Activated T-cell treated with anti-CD3 and anti-CD28 coated beads for 48 hours (primary cell): ENCODE data around the gene ZSWIM9.
"Not testable (repeated sequence)": the region's sequence is repeated elsewhere in the genome, so short reads cannot be mapped to it uniquely, and the experiment has no call there.

Source experiments
- DNase-seq: peaks from one replicate; pipeline ENCODE4 v3.0.0-alpha.2; 2020; ENCODE audit warnings: low read depth

ZSWIM9 gene

GRCh38 chr19:48218997-48219396 lies 48.5 kb downstream of the ZSWIM9 start:
- no peak for DNase-seq

- not testable (repeated sequence) for DNase-seq
These were observed 50.3 kb downstream of the ZSWIM9 start for GRCh38 chr19:48220784-48221183.

GRCh38 chr19:48221628-48222027 lies 51.1 kb downstream of the ZSWIM9 start:
- DNase-seq = no peak

GRCh38 chr19:48230555-48231129 lies 60.2 kb downstream of the ZSWIM9 start:
- peak; percentile 38 for DNase-seq

GRCh38 chr19:48237057-48237456 lies 66.6 kb downstream of the ZSWIM9 start:
- DNase-seq = no peak

- no peak for DNase-seq
These were observed 68.6 kb downstream of the ZSWIM9 start for GRCh38 chr19:48239120-48239519.

GRCh38 chr19:48239582-48240141 lies 69.2 kb downstream of the ZSWIM9 start:
- no peak for DNase-seq

GRCh38 chr19:48241771-48242170 lies 71.3 kb downstream of the ZSWIM9 start:
- DNase-seq = not testable (repeated sequence)

- DNase-seq = no peak
These were observed 73.8 kb downstream of the ZSWIM9 start for GRCh38 chr19:48244281-48244680.

GRCh38 chr19:48246101-48246500 lies 75.6 kb downstream of the ZSWIM9 start:
- DNase-seq = no peak

- no peak for DNase-seq
These were observed 76.7 kb downstream of the ZSWIM9 start for GRCh38 chr19:48247212-48247611.
